Breast epithelium (tissue), 4 donors: ENCODE measurements around the gene PCP4L1. TPM values are rescaled to one million over a fixed set of nuclear protein-coding genes. Genes with fewer than 3 reads are reported as not detected.

Experiments
- DNase-seq, 2 donors: peaks; one replicate each; pipeline ENCODE4 v3.0.0-alpha.2; 2019; ENCODE audit warnings: low spot score in 2 of 2
- H3K27ac ChIP-seq, 2 donors: fragments of 200-600 bp; sonication (generic) in 1 of 2; one replicate each; pipeline ENCODE4 v1.5.1; 2016 to 2019; ENCODE audit warnings: mild to moderate bottlenecking in 1 of 2
- H3K27me3 ChIP-seq, 2 donors: fragments of 200-600 bp; sonication (generic) in 1 of 2; one replicate each; pipeline versions ENCODE4 v1.5.1 to v1.6.0; 2017 to 2019; ENCODE audit warnings: control low read depth in 1 of 2, mild to moderate bottlenecking in 1 of 2
- H3K36me3 ChIP-seq: fragments of 200-600 bp; one replicate; pipeline ENCODE4 v1.5.1; 2019
- H3K4me1 ChIP-seq, 2 donors: fragments of 200-600 bp; sonication (generic); one replicate each; pipeline ENCODE4 v1.5.1; 2016 to 2019; ENCODE audit warnings: control low read depth in 1 of 2
- H3K4me3 ChIP-seq, 3 donors: fragments of 200-600 bp; sonication (generic); 1 replicate in 2 of 3; 2 replicates in 1 of 3; pipeline ENCODE4 v1.5.1; 2016 to 2019; ENCODE audit warnings: mild to moderate bottlenecking in 3 of 3, moderate library complexity in 2 of 3
- H3K9me3 ChIP-seq, 2 donors: fragments of 200-600 bp; sonication (generic) in 1 of 2; one replicate each; pipeline ENCODE4 v1.5.1; 2016 to 2019; ENCODE audit warnings: control low read depth in 1 of 2
- CTCF ChIP-seq, 3 donors: fragments of 450-650 bp; IDR thresholded peaks; one replicate each; pipeline ENCODE4 v1.5.1; 2016 to 2017; ENCODE audit warnings: antibody characterized with exemption in 3 of 3, mild to moderate bottlenecking in 3 of 3, moderate library complexity in 3 of 3
- POLR2A ChIP-seq: fragments of 450-650 bp; IDR thresholded peaks from one replicate; pipeline ENCODE4 v1.6.1; 2016; ENCODE audit warnings: antibody characterized with exemption, mild to moderate bottlenecking, moderate library complexity
- POLR2AphosphoS5 ChIP-seq, 3 donors: sonication (generic); formaldehyde crosslinking; IDR thresholded peaks; one replicate each; pipeline ENCODE4 v1.6.1; 2017; ENCODE audit warnings: antibody characterized with exemption in 3 of 3
- intact Hi-C: fragments of 100-400 bp; cut with DNase I; formaldehyde crosslinking; loops from one replicate; pipeline ENCODE4 v1.15.1; 2023; ENCODE audit warnings: low total_unique reads
- total RNA-seq, 3 donors: library from RNA; depleted of rRNA; stranded (reverse); fragments of >200 nt; gene quantifications; one replicate each; pipeline ENCODE4 v1.1.0, GENCODE V29; 2016

The PCP4L1 gene
- total RNA-seq, 3 donors from 2014 or later, result 0.32 to 2.0 (median 0.73) TPM

- H3K9me3 ChIP-seq, result peaks cover 9 to 14% of the 10 kb centered on the region in 2 donors
- no peaks in the 10 kb centered on the region for H3K4me1 ChIP-seq
- peaks cover 0 to 16% of the 10 kb centered on the region in 2 donors for H3K27me3 ChIP-seq
- H3K4me3 ChIP-seq, result no peak overlapping the region
- H3K36me3 ChIP-seq, result no peaks in the 10 kb centered on the region
- no peak for TF ChIP-seq CTCF (IDR thresholded peaks at IDR 0.05)
- no peak overlapping the region for H3K27ac ChIP-seq
- DNase-seq, result no peak
- intact Hi-C loops, result no loop called here
Measured at GRCh38 chr1:161260376-161261260, 2.1 kb downstream of the PCP4L1 start.

- H3K27me3 ChIP-seq, result peaks cover 0 to 16% of the 10 kb centered on the region in 2 donors
- intact Hi-C loops, result no loop called here
Measured at GRCh38 chr1:161261261-161262235, 3.0 kb downstream of the PCP4L1 start.

GRCh38 chr1:161265305-161265704 is 6.8 kb downstream of the PCP4L1 start:
- H3K36me3 ChIP-seq, result no peaks in the 10 kb centered on the region
- no peak overlapping the region for H3K4me3 ChIP-seq
- H3K27me3 ChIP-seq, result peaks cover 0 to 2% of the 10 kb centered on the region in 2 donors
- TF ChIP-seq CTCF (IDR thresholded peaks at IDR 0.05), result no peak
- no peak for TF ChIP-seq POLR2AphosphoS5 (IDR thresholded peaks at IDR 0.05)
- TF ChIP-seq POLR2A, result no peak
- H3K27ac ChIP-seq, result no peak overlapping the region
- intact Hi-C loops, result no loop called here
- DNase-seq, result no peak
- no peaks in the 10 kb centered on the region for H3K9me3 ChIP-seq
- no peaks in the 10 kb centered on the region for H3K4me1 ChIP-seq

More at GRCh38 chr1:161261261-161262235, 3.0 kb downstream of the PCP4L1 start:
- peaks cover 9 to 11% of the 10 kb centered on the region in 2 donors for H3K9me3 ChIP-seq
- H3K27ac ChIP-seq, result no peak overlapping the region
- TF ChIP-seq POLR2A (no peak), POLR2AphosphoS5 (IDR thresholded peaks at IDR 0.05) (no peak), CTCF (IDR thresholded peaks at IDR 0.05) (no peak)
- H3K4me1 ChIP-seq, result no peaks in the 10 kb centered on the region
- H3K4me3 ChIP-seq, result no peak overlapping the region
- DNase-seq, result no peak
- no peaks in the 10 kb centered on the region for H3K36me3 ChIP-seq

- no peak for TF ChIP-seq POLR2AphosphoS5 (IDR thresholded peaks at IDR 0.05)
- TF ChIP-seq POLR2A, result no peak
- no peak for TF ChIP-seq CTCF (IDR thresholded peaks at IDR 0.05)
- intact Hi-C loops, result no loop called here
- Histone ChIP-seq H3K36me3 (no peaks in the 10 kb centered on the region), H3K4me1 (no peaks in the 10 kb centered on the region), H3K27ac (no peak overlapping the region), H3K4me3 (no peak overlapping the region), H3K27me3 (no peaks in the 10 kb centered on the region), H3K9me3 (no peaks in the 10 kb centered on the region)
- no peak for DNase-seq
Measured at GRCh38 chr1:161266202-161266601, 7.7 kb downstream of the PCP4L1 start.
